Measurements from ENCODE around the gene HLA-A.
"Not testable (repeated sequence)": the region's sequence is repeated elsewhere in the genome, so short reads cannot be mapped to it uniquely, and the experiment has no call there.

- not testable (repeated sequence) for TF ChIP-seq CTCF (IDR thresholded peaks at IDR 0.05); EP300 (IDR thresholded peaks at IDR 0.05); POLR2A (IDR thresholded peaks at IDR 0.05; ENCODE audit: low read depth); POLR2AphosphoS5 (IDR thresholded peaks at IDR 0.05)
Measured at GRCh38 chr6:29930047-29930446, 12.3 kb upstream of the HLA-A start.

All from esophagus muscularis mucosa (tissue), 4 donors.